GM10248 (cell line): ENCODE measurements around the gene SRGAP3.

Source experiments
- CTCF ChIA-PET: fragments of 300-600 bp; sonication (Branson Sonifier 250); formaldehyde crosslinking; extraction: SDS; loops from one replicate; lab custom pipeline; 2021; ENCODE audit warnings: antibody characterized with exemption; lab: Yijun Ruan, JAX
- POLR2A ChIA-PET: fragments of 350-650 bp; sonication (Branson Sonifier 250); formaldehyde crosslinking; extraction: SDS; loops from one replicate; lab custom pipeline; 2020; ENCODE audit warnings: antibody characterized with exemption; lab: Yijun Ruan, JAX
- DNase-seq: peaks from one replicate; pipeline ENCODE4 v3.0.0; 2012; ENCODE audit errors: extremely low spot score
- TF ChIP-seq, protein P1 (sequence below): IDR thresholded peaks from 2 replicates; pipeline ENCODE4 v1.5.1; 2012; ENCODE audit warnings: mild to moderate bottlenecking, low read depth; ENCODE audit errors: extremely low read depth, missing control alignments, control extremely low read depth

Gene SRGAP3

DNA sequence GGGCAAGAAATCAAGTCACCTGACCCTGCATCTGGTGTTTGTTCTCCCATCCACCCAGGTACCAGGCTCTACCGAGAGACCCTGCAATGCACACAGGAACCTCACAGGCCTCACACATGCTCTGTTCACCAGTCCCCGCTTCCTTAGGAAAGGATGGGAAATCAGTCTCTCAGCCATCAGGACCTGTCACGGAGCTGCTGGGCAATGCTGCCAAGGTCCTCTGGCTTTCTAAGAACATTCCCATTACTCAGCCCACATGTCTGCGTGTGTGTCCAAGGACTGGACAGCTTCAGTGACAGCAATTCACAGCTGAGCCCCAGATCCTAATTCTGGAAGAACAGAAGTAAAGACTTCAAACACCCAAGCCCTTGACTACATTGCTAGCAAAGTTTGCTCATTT is 6.5 kb upstream of the SRGAP3 start:
- ChIA-PET POLR2A (interaction anchor here (0.7 kb wide), 1 partner anchor 147 kb away, joined by 3 read pairs; no protein-coding TSS in a partner anchor), CTCF (interaction anchor here (0.8 to 1.2 kb wide), 2 partner anchors 260 to 284 kb away, joined by 3 read pairs; no protein-coding TSS in a partner anchor)
- TF ChIP-seq, protein P1, sequence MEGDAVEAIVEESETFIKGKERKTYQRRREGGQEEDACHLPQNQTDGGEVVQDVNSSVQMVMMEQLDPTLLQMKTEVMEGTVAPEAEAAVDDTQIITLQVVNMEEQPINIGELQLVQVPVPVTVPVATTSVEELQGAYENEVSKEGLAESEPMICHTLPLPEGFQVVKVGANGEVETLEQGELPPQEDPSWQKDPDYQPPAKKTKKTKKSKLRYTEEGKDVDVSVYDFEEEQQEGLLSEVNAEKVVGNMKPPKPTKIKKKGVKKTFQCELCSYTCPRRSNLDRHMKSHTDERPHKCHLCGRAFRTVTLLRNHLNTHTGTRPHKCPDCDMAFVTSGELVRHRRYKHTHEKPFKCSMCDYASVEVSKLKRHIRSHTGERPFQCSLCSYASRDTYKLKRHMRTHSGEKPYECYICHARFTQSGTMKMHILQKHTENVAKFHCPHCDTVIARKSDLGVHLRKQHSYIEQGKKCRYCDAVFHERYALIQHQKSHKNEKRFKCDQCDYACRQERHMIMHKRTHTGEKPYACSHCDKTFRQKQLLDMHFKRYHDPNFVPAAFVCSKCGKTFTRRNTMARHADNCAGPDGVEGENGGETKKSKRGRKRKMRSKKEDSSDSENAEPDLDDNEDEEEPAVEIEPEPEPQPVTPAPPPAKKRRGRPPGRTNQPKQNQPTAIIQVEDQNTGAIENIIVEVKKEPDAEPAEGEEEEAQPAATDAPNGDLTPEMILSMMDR = no peak
- no peak for DNase-seq

DNA sequence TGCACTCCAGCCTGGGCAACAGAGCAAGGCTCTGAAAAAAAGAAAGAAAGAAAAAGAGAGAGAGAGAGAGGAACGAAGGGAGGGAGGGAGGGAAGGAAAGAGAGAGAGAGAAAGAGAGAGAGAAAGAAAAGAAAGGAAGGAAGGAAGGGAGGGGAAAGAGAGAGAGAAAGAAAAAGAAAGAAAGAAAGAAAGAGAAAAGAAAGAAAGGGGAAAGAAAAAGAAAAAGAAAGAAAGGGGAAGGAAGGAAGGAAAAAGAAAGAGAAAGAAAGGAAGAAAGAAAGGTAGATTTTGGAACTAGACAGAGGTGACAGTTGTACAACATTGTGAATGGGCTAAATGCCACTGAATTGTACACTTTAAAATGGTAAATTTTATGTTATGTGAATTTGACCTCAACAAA is 5.3 kb upstream of the SRGAP3 start:
- ChIA-PET POLR2A (no interaction called here), CTCF (no interaction called here)

DNA sequence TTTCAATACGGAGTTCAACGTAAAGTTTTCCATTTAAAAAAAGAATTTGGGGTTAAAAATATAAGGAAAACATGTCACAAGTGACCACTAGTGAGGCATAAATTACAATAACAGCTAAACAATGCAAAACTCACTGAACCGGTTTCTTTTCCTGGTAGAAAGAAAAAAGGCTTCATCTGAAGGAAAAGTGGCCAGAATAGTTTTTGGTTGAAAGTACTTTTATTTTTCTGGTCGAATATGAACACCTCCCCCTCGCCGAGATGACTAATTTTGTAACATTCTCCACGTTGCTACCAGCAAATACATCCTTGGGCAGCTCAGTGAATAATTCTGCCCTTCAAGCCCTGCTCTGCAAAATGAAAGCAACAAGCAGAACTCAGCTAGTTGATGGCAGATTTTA is 3.9 kb upstream of the SRGAP3 start:
- TF ChIP-seq, protein P1 = no peak
- CTCF ChIA-PET = interaction anchor here (1.2 kb wide), 1 partner anchor 266 kb away, joined by 6 read pairs; no protein-coding TSS in a partner anchor
- POLR2A ChIA-PET = no interaction called here
- no peak for DNase-seq

More for the DNA sequence above, 5.3 kb upstream of the SRGAP3 start:
- DNase-seq = no peak
- TF ChIP-seq, protein P1 = no peak

DNA sequence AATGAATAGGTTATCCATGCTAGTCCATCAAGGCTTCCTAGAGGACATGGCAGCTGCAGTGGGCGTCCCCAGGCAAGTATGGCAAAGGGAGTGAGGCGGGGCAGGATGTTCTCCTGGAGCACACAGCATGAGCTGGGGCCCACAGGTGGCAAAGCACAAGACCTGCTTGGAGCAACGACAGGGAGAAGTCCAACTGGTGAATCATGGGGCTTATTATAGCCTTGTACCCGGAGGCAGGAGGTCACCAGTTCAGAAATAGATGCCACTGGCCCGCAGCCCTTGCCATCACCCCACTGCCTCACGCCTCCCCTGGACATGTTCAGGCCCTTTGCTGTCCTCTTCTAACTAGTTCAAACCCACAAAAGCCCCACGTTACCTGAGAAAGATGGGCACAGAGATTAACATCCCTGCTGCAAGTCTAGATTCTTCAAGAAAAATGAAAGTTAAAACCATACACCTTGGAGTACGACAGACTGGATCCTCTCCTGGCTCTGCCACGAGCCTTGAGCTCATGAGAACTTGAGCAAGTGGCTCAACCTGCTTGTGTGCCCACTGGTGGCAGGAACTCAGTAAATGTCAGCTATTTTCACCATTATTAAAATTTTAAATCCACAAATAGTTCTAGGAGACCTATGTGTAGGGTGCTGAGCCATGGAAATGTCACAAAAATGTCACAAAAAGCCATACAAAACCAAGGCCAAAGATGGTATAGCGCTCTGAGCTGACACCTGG is 1.8 kb upstream of the SRGAP3 start:
- no peak for DNase-seq
- ChIA-PET CTCF (interaction anchor here (0.9 to 2.4 kb wide), 5 partner anchors 9 to 263 kb away, joined by 3 to 10 read pairs (median 3); no protein-coding TSS in a partner anchor), POLR2A (no interaction called here)
- TF ChIP-seq, protein P1 = no peak

DNA sequence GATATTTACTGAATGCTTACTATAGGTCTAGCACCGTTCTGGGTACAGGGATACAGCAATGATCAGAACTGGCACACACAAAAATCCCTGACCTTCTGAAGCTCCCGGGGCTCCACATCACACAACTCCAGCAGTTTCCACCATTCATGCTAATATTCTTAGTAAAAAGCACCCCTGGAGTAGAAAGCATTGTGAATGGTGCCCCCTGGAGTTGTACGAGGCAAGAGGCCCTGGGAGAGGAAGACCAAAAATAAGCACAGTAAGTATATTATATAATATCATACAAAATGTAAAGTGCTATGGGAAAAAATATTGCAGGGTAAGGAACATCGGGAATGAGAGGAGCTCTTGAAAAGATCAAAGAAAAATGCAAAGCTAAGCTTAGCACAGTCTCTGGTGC is 790 bp upstream of the SRGAP3 start:
- TF ChIP-seq, protein P1 = peak; percentile 27
- CTCF ChIA-PET = interaction anchor here (0.8 to 2.5 kb wide), 12 partner anchors 8 to 304 kb away, joined by 3 to 10 read pairs (median 4); no protein-coding TSS in a partner anchor
- no peak for DNase-seq
- POLR2A ChIA-PET = no interaction called here

DNA sequence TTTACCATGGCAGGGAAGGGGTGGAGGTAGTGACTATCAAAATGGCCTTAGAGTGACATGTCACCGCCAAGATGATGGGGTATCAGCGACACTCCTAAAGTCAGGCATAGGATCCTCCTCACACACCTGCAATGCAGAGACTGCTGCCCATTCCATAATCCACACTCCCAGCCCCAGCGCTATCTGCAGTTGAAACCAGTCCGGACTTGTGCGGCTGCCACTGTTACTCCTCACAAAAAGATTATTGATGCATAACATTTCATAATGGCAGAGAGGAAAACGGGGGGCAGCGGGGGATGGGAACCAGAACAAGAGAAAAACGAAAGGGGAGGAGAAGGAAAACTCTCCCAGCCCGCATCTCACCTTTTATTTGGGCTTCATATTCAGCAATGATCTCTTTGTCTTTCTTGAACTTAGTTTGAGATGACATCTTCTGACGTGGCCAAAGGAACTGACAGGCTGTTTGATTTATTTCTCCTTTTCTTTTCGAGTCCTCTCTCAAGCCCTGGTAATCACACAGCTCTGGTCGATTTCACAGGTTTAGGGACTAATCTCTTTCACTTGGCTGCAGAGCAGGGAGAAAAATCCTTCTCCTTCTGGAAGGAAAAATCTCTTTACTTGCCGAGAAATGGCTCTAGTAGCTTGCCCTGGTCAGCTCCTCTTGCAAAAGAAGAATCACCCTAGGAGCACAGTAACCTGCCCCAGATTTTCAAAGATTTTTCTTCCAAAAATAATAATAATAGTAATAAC is 749 bp downstream of the SRGAP3 start:
- CTCF ChIA-PET = interaction anchor here (0.9 to 2.5 kb wide), 15 partner anchors 8 to 277 kb away, joined by 3 to 10 read pairs (median 4); no protein-coding TSS in a partner anchor
- no peak for DNase-seq
- POLR2A ChIA-PET = no interaction called here
- TF ChIP-seq, protein P1 = no peak
